GM12878 (cell line): ENCODE results near the gene AOPEP.

Experiments
- CHD2 ChIP-seq: IDR thresholded peaks from 2 replicates; pipeline ENCODE4 v1.6.1; 2011; ENCODE audit warnings: low read depth, low read length, improper control_type of control experiment, borderline replicate concordance
- IRF4 ChIP-seq: IDR thresholded peaks from 2 replicates; pipeline ENCODE4 v1.6.1; 2011; ENCODE audit warnings: low read depth, low read length
- NR2C2 ChIP-seq: IDR thresholded peaks from 2 replicates; pipeline ENCODE4 v1.6.1; 2011; ENCODE audit warnings: borderline replicate concordance, low read depth; ENCODE audit not compliant: control insufficient read depth, insufficient read length
- POLR2AphosphoS5 ChIP-seq: IDR thresholded peaks from 2 replicates; pipeline ENCODE4 v1.6.1; 2011; ENCODE audit warnings: mild to moderate bottlenecking, low read length, inconsistent platforms
- RAD21 ChIP-seq: IDR thresholded peaks from 2 replicates; pipeline ENCODE4 v1.6.1; 2011; ENCODE audit warnings: mild to moderate bottlenecking, low read depth, low read length, moderate library complexity; ENCODE audit not compliant: insufficient read depth
- USF1 ChIP-seq: IDR thresholded peaks from 2 replicates; pipeline ENCODE4 v1.6.1; 2011; ENCODE audit warnings: borderline replicate concordance, low read depth, mild to moderate bottlenecking, moderate library complexity, mixed read lengths, low read length; ENCODE audit not compliant: insufficient read depth; ENCODE audit errors: extremely low read length
- ZBTB33 ChIP-seq: fragments of 450-650 bp; IDR thresholded peaks from 2 replicates; pipeline ENCODE4 v1.6.1; 2017; ENCODE audit warnings: mild to moderate bottlenecking
- ZNF274 ChIP-seq: IDR thresholded peaks from one replicate; pipeline ENCODE4 v1.8.0; 2011; ENCODE audit not compliant: insufficient read length, insufficient read depth

- no peak for TF ChIP-seq ZBTB33
- TF ChIP-seq CHD2: no peak
- no peak for TF ChIP-seq RAD21
- no peak for TF ChIP-seq ZNF274
- TF ChIP-seq NR2C2: no peak
- no peak for TF ChIP-seq POLR2AphosphoS5
- no peak for TF ChIP-seq USF1
- TF ChIP-seq IRF4: no peak
These were observed 270.1 kb downstream of the AOPEP start for GRCh38 chr9:94996641-94997040.
